Mesodermal cell (in vitro differentiated cells): ENCODE data around the gene ZNF730. TPM values are rescaled to one million over a fixed set of nuclear protein-coding genes. Genes with fewer than 3 reads are reported as not detected.
"Not testable (repeated sequence)": the region's sequence is repeated elsewhere in the genome, so short reads cannot be mapped to it uniquely, and the experiment has no call there.

Experiments used
- H3K27ac ChIP-seq: 2 replicates; pipeline ENCODE4 v1.7.0; 2013; ENCODE audit warnings: mild to moderate bottlenecking, low read depth, low read length, moderate library complexity; ENCODE audit not compliant: severe bottlenecking
- H3K36me3 ChIP-seq: 2 replicates; pipeline ENCODE4 v1.7.1; 2013; ENCODE audit warnings: mild to moderate bottlenecking, low read length, moderate library complexity; ENCODE audit not compliant: control insufficient read depth, insufficient read depth
- H3K4me1 ChIP-seq: one replicate; pipeline ENCODE4 v1.7.1; 2013; ENCODE audit warnings: mild to moderate bottlenecking, low read length; ENCODE audit not compliant: insufficient read depth, control insufficient read depth, poor library complexity, severe bottlenecking
- H3K4me3 ChIP-seq: 2 replicates; pipeline ENCODE4 v1.7.0; 2013; ENCODE audit warnings: low read length, control low read depth, mild to moderate bottlenecking; ENCODE audit not compliant: insufficient read depth, poor library complexity, severe bottlenecking; ENCODE audit errors: extremely low read depth
- H3K9me3 ChIP-seq: 2 replicates; pipeline ENCODE4 v1.7.1; 2013; ENCODE audit warnings: mild to moderate bottlenecking, low read length, moderate library complexity; ENCODE audit not compliant: control insufficient read depth
- WGBS, 2 experiments: methylation state at CpG; one replicate each; pipeline ENCODE4 v1.1.5; 2013; ENCODE audit warnings: missing lambda C conversion rate in 2 of 2; ENCODE audit not compliant: insufficient coverage in 2 of 2; 5-methylcytosine and 5-hydroxymethylcytosine counted together
- polyA plus RNA-seq, 2 experiments: library from polyadenylated mRNA; stranded (reverse); fragments of 50-300 nt; gene quantifications; one replicate each; pipeline ENCODE4 v1.2.3, GENCODE V29; 2013

The ZNF730 gene
- polyA plus RNA-seq (2013, experiment 1 of 2), result 9.2 TPM
- 10.5 TPM for polyA plus RNA-seq (2013, experiment 2 of 2)

GRCh38 chr19:23116802-23117571 lies at the start of gene ZNF730:
Gene ZNF730 (plus strand): TSS chr19:23117025. CDS start chr19:23117174, 149 bp downstream.
- Histone ChIP-seq H3K4me1 (no peaks in the 10 kb centered on the region), H3K4me3 (peak within 1 kb of the TSS; percentile 63), H3K27ac (peak within 1 kb of the TSS; percentile 99), H3K36me3 (peaks cover 30% of the 10 kb centered on the region), H3K9me3 (no peaks in the 10 kb centered on the region)
- 0% methylated on average over 28 to 41 of the region's 44 CpGs for WGBS, 2 experiments

GRCh38 chr19:23070353-23071146 lies 46.3 kb upstream of the ZNF730 start:
- whole genome bisulfite sequencing, 2 experiments, result 63 to 73% methylated on average over 26 to 31 of the region's 43 CpGs
- Histone ChIP-seq H3K36me3 (no peaks in the 10 kb centered on the region), H3K4me1 (no peaks in the 10 kb centered on the region), H3K27ac (no peak overlapping the region), H3K9me3 (peaks cover 55% of the 10 kb centered on the region), H3K4me3 (no peak overlapping the region)

- Histone ChIP-seq H3K4me3 (no peak overlapping the region), H3K4me1 (no peaks in the 10 kb centered on the region), H3K9me3 (peaks cover 50% of the 10 kb centered on the region), H3K36me3 (no peaks in the 10 kb centered on the region), H3K27ac (no peak overlapping the region)
- WGBS, 2 experiments, result 49 to 59% methylated on average over 29 of the region's 30 CpGs
Measured at GRCh38 chr19:23071147-23071511, 45.7 kb upstream of the ZNF730 start.

GRCh38 chr19:23075031-23075733 lies 41.6 kb upstream of the ZNF730 start:
- WGBS, 2 experiments, result 0 to 1% methylated on average over 34 to 46 of the region's 48 CpGs
- Histone ChIP-seq H3K9me3 (peaks cover 33% of the 10 kb centered on the region), H3K4me1 (no peaks in the 10 kb centered on the region), H3K36me3 (peaks cover 37% of the 10 kb centered on the region), H3K27ac (peak overlapping the region; percentile 95), H3K4me3 (peak overlapping the region; percentile 86)

GRCh38 chr19:23077776-23078175 lies 39.0 kb upstream of the ZNF730 start:
- 79 to 83% methylated on average over 1 to 2 of the region's 2 CpGs for WGBS, 2 experiments
- Histone ChIP-seq H3K36me3 (peaks cover 63% of the 10 kb centered on the region), H3K9me3 (peaks cover 20% of the 10 kb centered on the region)
- not testable (repeated sequence) for H3K27ac ChIP-seq, H3K4me1 ChIP-seq, H3K4me3 ChIP-seq

- 81 to 97% methylated on average over 4 to 8 of the region's 9 CpGs for WGBS, 2 experiments
Measured at GRCh38 chr19:23093832-23094231, 23.0 kb upstream of the ZNF730 start.

DNA sequence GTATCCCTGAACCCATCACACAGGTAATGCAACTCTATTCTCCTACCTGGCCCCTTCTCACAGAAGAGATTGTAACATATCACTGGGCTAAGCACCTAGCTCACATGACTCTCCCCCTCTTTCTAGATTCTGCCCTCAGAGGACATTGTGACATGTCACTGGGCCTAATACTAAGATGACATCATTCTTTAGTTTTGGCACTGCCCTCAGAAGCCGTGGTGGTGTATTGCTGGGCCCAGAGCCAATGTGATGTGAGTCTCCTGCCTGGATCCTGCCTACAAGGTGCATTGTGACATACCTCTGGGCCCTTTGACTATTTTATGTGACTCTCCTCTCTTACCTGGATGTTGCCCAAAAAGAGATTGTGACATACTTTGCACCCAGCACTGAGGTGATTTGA lies 21.4 kb upstream of the ZNF730 start:
- 90 to 100% methylated on average over 1 of the region's 1 CpG for WGBS, 2 experiments
- Histone ChIP-seq H3K4me1 (no peaks in the 10 kb centered on the region), H3K27ac (no peak overlapping the region), H3K4me3 (no peak overlapping the region), H3K36me3 (peaks cover 99% of the 10 kb centered on the region), H3K9me3 (peaks cover 18% of the 10 kb centered on the region)

More at GRCh38 chr19:23093832-23094231, 23.0 kb upstream of the ZNF730 start:
- H3K9me3 ChIP-seq, result peaks cover 27% of the 10 kb centered on the region
- H3K4me1 ChIP-seq, result no peaks in the 10 kb centered on the region
- H3K4me3 ChIP-seq, result no peak overlapping the region
- peaks cover 99% of the 10 kb centered on the region for H3K36me3 ChIP-seq
- no peak overlapping the region for H3K27ac ChIP-seq

GRCh38 chr19:23098286-23098685 lies 18.5 kb upstream of the ZNF730 start:
- whole genome bisulfite sequencing, 2 experiments, result 100% methylated on average over 1 to 2 of the region's 2 CpGs
- Histone ChIP-seq H3K9me3 (peaks cover under 1% of the 10 kb centered on the region), H3K4me1 (no peaks in the 10 kb centered on the region), H3K27ac (no peak overlapping the region), H3K36me3 (peaks cover 95% of the 10 kb centered on the region), H3K4me3 (no peak overlapping the region)

GRCh38 chr19:23098988-23099387 lies 17.8 kb upstream of the ZNF730 start:
- H3K4me3 ChIP-seq, result no peak overlapping the region
- peaks cover 90% of the 10 kb centered on the region for H3K36me3 ChIP-seq
- H3K27ac ChIP-seq, result no peak overlapping the region
- H3K9me3 ChIP-seq, result no peaks in the 10 kb centered on the region
- 94 to 100% methylated on average over 2 of the region's 4 CpGs for WGBS, 2 experiments
- H3K4me1 ChIP-seq, result no peaks in the 10 kb centered on the region

- WGBS, 2 experiments, result 90 to 93% methylated on average over 4 of the region's 7 CpGs
Measured at GRCh38 chr19:23099966-23100365, 16.9 kb upstream of the ZNF730 start.

More at GRCh38 chr19:23099966-23100365, 16.9 kb upstream of the ZNF730 start:
- H3K4me3 ChIP-seq, result no peak overlapping the region
- no peaks in the 10 kb centered on the region for H3K4me1 ChIP-seq
- H3K36me3 ChIP-seq, result peaks cover 81% of the 10 kb centered on the region
- H3K27ac ChIP-seq, result no peak overlapping the region
- H3K9me3 ChIP-seq, result no peaks in the 10 kb centered on the region
